MG63 (cell line): ENCODE results near the gene TANGO2. TPM values are rescaled to one million over a fixed set of nuclear protein-coding genes. Genes with fewer than 3 reads are reported as not detected.

ENCODE experiments used
- DNase-seq: peaks from one replicate; pipeline ENCODE4 v3.0.0-alpha.2; 2020
- H3K27me3 ChIP-seq: fragments of 250-450 bp; sonication (Bioruptor Pico); 2 replicates; pipeline ENCODE4 v1.5.1; 2020; ENCODE audit warnings: mild to moderate bottlenecking, moderate library complexity
- H3K36me3 ChIP-seq: fragments of 250-450 bp; sonication (Bioruptor Pico); 2 replicates; pipeline ENCODE4 v1.5.1; 2020; ENCODE audit warnings: mild to moderate bottlenecking, moderate library complexity
- H3K4me3 ChIP-seq: fragments of 250-450 bp; sonication (Bioruptor Pico); 2 replicates; pipeline ENCODE4 v1.5.1; 2020; ENCODE audit warnings: mild to moderate bottlenecking, moderate library complexity
- H3K9me3 ChIP-seq: fragments of 250-450 bp; sonication (Bioruptor Pico); 2 replicates; pipeline ENCODE4 v1.5.1; 2020; ENCODE audit warnings: mild to moderate bottlenecking, moderate library complexity
- total RNA-seq: library from RNA; depleted of rRNA; stranded (reverse); fragments of >200 nt; shearing (Covaris generic); gene quantifications from 2 replicates; pipeline ENCODE4 v1.2.3, GENCODE V29; 2014; ENCODE audit warnings: low replicate concordance

Gene TANGO2
- total RNA-seq, 1 experiment from 2014 or later: 21.0 TPM

GRCh38 chr22:20001082-20001638 is 19.8 kb upstream of the TANGO2 start:
- peaks cover 10% of the 10 kb centered on the region for H3K9me3 ChIP-seq
- no peaks in the 10 kb centered on the region for H3K27me3 ChIP-seq
- H3K36me3 ChIP-seq: no peaks in the 10 kb centered on the region
- DNase-seq: no peak
- H3K4me3 ChIP-seq: no peak overlapping the region

- Histone ChIP-seq H3K27me3 (no peaks in the 10 kb centered on the region), H3K4me3 (no peak overlapping the region), H3K36me3 (no peaks in the 10 kb centered on the region), H3K9me3 (peaks cover 10% of the 10 kb centered on the region)
- no peak for DNase-seq
Measured at GRCh38 chr22:20002128-20002527, 18.8 kb upstream of the TANGO2 start.

GRCh38 chr22:20002636-20003035 is 18.3 kb upstream of the TANGO2 start:
- no peak overlapping the region for H3K4me3 ChIP-seq
- no peak for DNase-seq
- H3K9me3 ChIP-seq: peaks cover 10% of the 10 kb centered on the region
- no peaks in the 10 kb centered on the region for H3K27me3 ChIP-seq
- no peaks in the 10 kb centered on the region for H3K36me3 ChIP-seq

- DNase-seq: no peak
- no peaks in the 10 kb centered on the region for H3K36me3 ChIP-seq
- H3K4me3 ChIP-seq: no peak overlapping the region
- H3K9me3 ChIP-seq: peaks cover 10% of the 10 kb centered on the region
- H3K27me3 ChIP-seq: no peaks in the 10 kb centered on the region
Measured at GRCh38 chr22:20003304-20003703, 17.6 kb upstream of the TANGO2 start.

GRCh38 chr22:20004464-20004863 is 16.4 kb upstream of the TANGO2 start:
- Histone ChIP-seq H3K4me3 (no peak overlapping the region), H3K9me3 (peaks cover 10% of the 10 kb centered on the region), H3K27me3 (no peaks in the 10 kb centered on the region), H3K36me3 (no peaks in the 10 kb centered on the region)
- DNase-seq: no peak

GRCh38 chr22:20008221-20008995 is 12.5 kb upstream of the TANGO2 start:
- peak; percentile 56 for DNase-seq
- Histone ChIP-seq H3K4me3 (no peak overlapping the region), H3K36me3 (no peaks in the 10 kb centered on the region), H3K27me3 (no peaks in the 10 kb centered on the region), H3K9me3 (peaks cover 6% of the 10 kb centered on the region)

- Histone ChIP-seq H3K27me3 (no peaks in the 10 kb centered on the region), H3K4me3 (no peak overlapping the region), H3K36me3 (no peaks in the 10 kb centered on the region), H3K9me3 (peaks cover 2% of the 10 kb centered on the region; the same call in 1 of the 2 replicates)
- DNase-seq: no peak
Measured at GRCh38 chr22:20009018-20009491, 11.9 kb upstream of the TANGO2 start.

- Histone ChIP-seq H3K27me3 (no peaks in the 10 kb centered on the region), H3K9me3 (no peaks in the 10 kb centered on the region), H3K36me3 (no peaks in the 10 kb centered on the region), H3K4me3 (no peak overlapping the region)
- DNase-seq: no peak
Measured at GRCh38 chr22:20009582-20010306, 11.2 kb upstream of the TANGO2 start.

- no peak for DNase-seq
- no peaks in the 10 kb centered on the region for H3K27me3 ChIP-seq
- H3K36me3 ChIP-seq: no peaks in the 10 kb centered on the region
- H3K4me3 ChIP-seq: no peak overlapping the region
- H3K9me3 ChIP-seq: no peaks in the 10 kb centered on the region
Measured at GRCh38 chr22:20010307-20011122, 10.4 kb upstream of the TANGO2 start.

- no peaks in the 10 kb centered on the region for H3K36me3 ChIP-seq
- DNase-seq: no peak
- no peak overlapping the region for H3K4me3 ChIP-seq
- H3K27me3 ChIP-seq: no peaks in the 10 kb centered on the region
- H3K9me3 ChIP-seq: no peaks in the 10 kb centered on the region
Measured at GRCh38 chr22:20011123-20011992, 9.6 kb upstream of the TANGO2 start.

- no peak for DNase-seq
- Histone ChIP-seq H3K36me3 (no peaks in the 10 kb centered on the region), H3K4me3 (no peak overlapping the region), H3K27me3 (peaks cover under 1% of the 10 kb centered on the region), H3K9me3 (no peaks in the 10 kb centered on the region)
Measured at GRCh38 chr22:20011993-20012740, 8.7 kb upstream of the TANGO2 start.

GRCh38 chr22:20012741-20013331 is 8.1 kb upstream of the TANGO2 start:
- no peak for DNase-seq
- H3K27me3 ChIP-seq: peaks cover 7% of the 10 kb centered on the region
- H3K36me3 ChIP-seq: no peaks in the 10 kb centered on the region
- no peaks in the 10 kb centered on the region for H3K9me3 ChIP-seq
- no peak overlapping the region for H3K4me3 ChIP-seq

GRCh38 chr22:20013382-20013871 is 7.5 kb upstream of the TANGO2 start:
- DNase-seq: peak; percentile 33
- Histone ChIP-seq H3K4me3 (no peak overlapping the region), H3K36me3 (no peaks in the 10 kb centered on the region), H3K27me3 (peaks cover 7% of the 10 kb centered on the region), H3K9me3 (no peaks in the 10 kb centered on the region)

GRCh38 chr22:20014526-20015186 is 6.3 kb upstream of the TANGO2 start:
- DNase-seq: no peak
- Histone ChIP-seq H3K27me3 (peaks cover 7% of the 10 kb centered on the region), H3K36me3 (no peaks in the 10 kb centered on the region), H3K9me3 (no peaks in the 10 kb centered on the region), H3K4me3 (no peak overlapping the region)
